Lung (tissue), 12 donors: ENCODE data around the gene ATP10A. TPM values are rescaled to one million over a fixed set of nuclear protein-coding genes. Genes with fewer than 3 reads are reported as not detected.

Source experiments
- ATAC-seq: fragments of 200-7000 bp; cut with Tn5 transposase; one replicate; pipeline ENCODE4 v1.9.1; 2020; ENCODE audit warnings: moderate number of reproducible peaks; ENCODE audit not compliant: insufficient read depth, low FRiP score
- DNase-seq, 3 donors: peaks; one replicate each; pipeline ENCODE4 v3.0.0-alpha.2; 2013 to 2017
- H3K27ac ChIP-seq, 2 donors: one replicate each; pipeline ENCODE4 v1.5.1; 2013; ENCODE audit warnings: mild to moderate bottlenecking in 2 of 2, moderate library complexity in 2 of 2, control low read depth in 1 of 2, inconsistent platforms in 1 of 2, low read depth in 1 of 2, low read length in 1 of 2
- H3K27me3 ChIP-seq, 3 donors: one replicate each; pipeline ENCODE4 v1.5.1; 2013; ENCODE audit warnings: low read length in 2 of 3; ENCODE audit not compliant: control insufficient read depth in 3 of 3, insufficient read depth in 3 of 3
- H3K36me3 ChIP-seq, 4 donors: one replicate each; pipeline ENCODE4 v1.5.1; 2013; ENCODE audit warnings: low read length in 4 of 4, mild to moderate bottlenecking in 1 of 4, moderate library complexity in 1 of 4; ENCODE audit not compliant: control insufficient read depth in 4 of 4, insufficient read depth in 4 of 4
- H3K4me1 ChIP-seq, 5 donors: one replicate each; pipeline ENCODE4 v1.5.1; 2013; ENCODE audit warnings: low read length in 5 of 5, mild to moderate bottlenecking in 2 of 5, moderate library complexity in 1 of 5; ENCODE audit not compliant: control insufficient read depth in 5 of 5, insufficient read depth in 5 of 5
- H3K4me3 ChIP-seq: one replicate; pipeline ENCODE4 v1.5.1; 2013; ENCODE audit warnings: mild to moderate bottlenecking, control low read depth, moderate library complexity
- H3K9ac ChIP-seq, 2 donors: one replicate each; pipeline ENCODE4 v1.5.1; 2013; ENCODE audit warnings: low read length in 2 of 2, control low read depth in 1 of 2; ENCODE audit not compliant: insufficient read depth in 1 of 2
- H3K9me3 ChIP-seq, 4 donors: one replicate each; pipeline ENCODE4 v1.5.1; 2013; ENCODE audit warnings: low read length in 3 of 4, mild to moderate bottlenecking in 1 of 4, moderate library complexity in 1 of 4; ENCODE audit not compliant: control insufficient read depth in 4 of 4, insufficient read depth in 3 of 4
- WGBS, 2 donors: extraction: QIAGEN DNeasy Blood & Tissue Kit; methylation state at CpG; one replicate each; pipeline ENCODE4 v1.1.7; 2013; 5-methylcytosine and 5-hydroxymethylcytosine counted together
- polyA plus RNA-seq, 2 donors: library from polyadenylated mRNA; stranded (reverse); fragments of 200-250 nt; gene quantifications; one replicate each; pipeline ENCODE4 v1.2.1, GENCODE V29; 2013
- total RNA-seq, 2 donors: library from RNA; depleted of rRNA in 1 of 2; stranded (reverse); fragments of >200 nt in 1 of 2; gene quantifications; one replicate each; pipeline ENCODE4 v1.2.1, GENCODE V29; 2014 to 2021
- TF ChIP-seq, protein P1 (sequence below): IDR thresholded peaks from 2 replicates; pipeline ENCODE4 v1.5.1; 2012; ENCODE audit warnings: mild to moderate bottlenecking; ENCODE audit errors: control extremely low read depth, extremely low read depth
- donor health status: control.
- donor health status: control.
- donor health status: Bipolar disorder and iron deficiency.
- donor health status: healthy.
- donor health status: DM: yes; HTN: yes; CAD: no.

Gene ATP10A
- total and polyA plus RNA-seq, 4 donors = 4.5 to 33.7 (median 6.2) TPM

- Histone ChIP-seq H3K36me3 (no peaks in the 10 kb centered on the region), H3K9me3 (no peaks in the 10 kb centered on the region), H3K27me3 (peaks cover 0 to 10% (median 8%) of the 10 kb centered on the region in 3 donors), H3K4me3 (no peak overlapping the region), H3K9ac (no peak overlapping the region), H3K27ac (no peak overlapping the region), H3K4me1 (peaks cover 0 to 10% (median 0%) of the 10 kb centered on the region in 5 donors)
- DNase-seq = no peak
- ATAC-seq = no peak
- TF ChIP-seq, protein P1, sequence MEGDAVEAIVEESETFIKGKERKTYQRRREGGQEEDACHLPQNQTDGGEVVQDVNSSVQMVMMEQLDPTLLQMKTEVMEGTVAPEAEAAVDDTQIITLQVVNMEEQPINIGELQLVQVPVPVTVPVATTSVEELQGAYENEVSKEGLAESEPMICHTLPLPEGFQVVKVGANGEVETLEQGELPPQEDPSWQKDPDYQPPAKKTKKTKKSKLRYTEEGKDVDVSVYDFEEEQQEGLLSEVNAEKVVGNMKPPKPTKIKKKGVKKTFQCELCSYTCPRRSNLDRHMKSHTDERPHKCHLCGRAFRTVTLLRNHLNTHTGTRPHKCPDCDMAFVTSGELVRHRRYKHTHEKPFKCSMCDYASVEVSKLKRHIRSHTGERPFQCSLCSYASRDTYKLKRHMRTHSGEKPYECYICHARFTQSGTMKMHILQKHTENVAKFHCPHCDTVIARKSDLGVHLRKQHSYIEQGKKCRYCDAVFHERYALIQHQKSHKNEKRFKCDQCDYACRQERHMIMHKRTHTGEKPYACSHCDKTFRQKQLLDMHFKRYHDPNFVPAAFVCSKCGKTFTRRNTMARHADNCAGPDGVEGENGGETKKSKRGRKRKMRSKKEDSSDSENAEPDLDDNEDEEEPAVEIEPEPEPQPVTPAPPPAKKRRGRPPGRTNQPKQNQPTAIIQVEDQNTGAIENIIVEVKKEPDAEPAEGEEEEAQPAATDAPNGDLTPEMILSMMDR = no peak
- 93 to 95% methylated on average over 7 of the region's 7 CpGs for WGBS, 2 donors
Measured at GRCh38 chr15:25866874-25867273, 3.7 kb upstream of the ATP10A start.

GRCh38 chr15:25866251-25866650 lies 3.1 kb upstream of the ATP10A start:
- H3K9ac ChIP-seq = no peak overlapping the region
- no peak for DNase-seq
- ATAC-seq = no peak
- H3K36me3 ChIP-seq = no peaks in the 10 kb centered on the region
- H3K4me3 ChIP-seq = no peak overlapping the region
- no peaks in the 10 kb centered on the region for H3K9me3 ChIP-seq
- TF ChIP-seq, protein P1 = no peak
- peaks cover 0 to 11% (median 2%) of the 10 kb centered on the region in 5 donors for H3K4me1 ChIP-seq
- peaks cover 0 to 14% (median 13%) of the 10 kb centered on the region in 3 donors for H3K27me3 ChIP-seq
- 78 to 87% methylated on average over 8 of the region's 8 CpGs for WGBS, 2 donors
- no peak overlapping the region for H3K27ac ChIP-seq

GRCh38 chr15:25864966-25865365 lies 1.8 kb upstream of the ATP10A start:
- no peak overlapping the region for H3K9ac ChIP-seq
- H3K4me1 ChIP-seq = peaks cover 0 to 11% (median 8%) of the 10 kb centered on the region in 5 donors
- H3K36me3 ChIP-seq = no peaks in the 10 kb centered on the region
- H3K9me3 ChIP-seq = no peaks in the 10 kb centered on the region
- peaks cover 0 to 14% (median 13%) of the 10 kb centered on the region in 3 donors for H3K27me3 ChIP-seq
- 96 to 98% methylated on average over 3 of the region's 3 CpGs for WGBS, 2 donors
- no peak for DNase-seq
- ATAC-seq = no peak
- no peak overlapping the region for H3K4me3 ChIP-seq
- TF ChIP-seq, protein P1 = no peak
- H3K27ac ChIP-seq = no peak overlapping the region
